Measurements from ENCODE around the gene USF2.

GRCh38 chr19:35315883-35316282, 47.1 kb downstream of the USF2 start:
- TF ChIP-seq CTCF (IDR thresholded peaks at IDR 0.05; ENCODE audit: low read depth, low read length) (no peak), EZH2phosphoT487 (IDR thresholded peaks at IDR 0.05; ENCODE audit: low read depth) (no peak)
